Right ventricle myocardium inferior (tissue), 1 donor: ENCODE results near the gene UBB. TPM values are rescaled to one million over a fixed set of nuclear protein-coding genes. Genes with fewer than 3 reads are reported as not detected.
"Not testable (repeated sequence)": the region's sequence is repeated elsewhere in the genome, so short reads cannot be mapped to it uniquely, and the experiment has no call there.

Source experiments
- ATAC-seq: fragments of 200-7000 bp; cut with Tn5 transposase; one replicate; pipeline ENCODE4 v1.9.1; 2020; ENCODE audit warnings: mild to moderate bottlenecking, moderate library complexity
- DNase-seq: peaks from one replicate; pipeline ENCODE4 v3.0.0; 2021; ENCODE audit errors: missing footprints
- intact Hi-C: fragments of 100-400 bp; cut with DNase I; formaldehyde crosslinking; loops from one replicate; pipeline ENCODE4 v1.11.0; 2022
- total RNA-seq: library from RNA; stranded (reverse); fragmentation: NEBNext Ultra II Directional; extraction: Animal tissue kit (Norgen Biotek cat#: 25700); gene quantifications from one replicate; pipeline ENCODE4 v1.2.1, GENCODE V29; 2021
- donor health status: DM: no; HTN: yes; CAD: no; lungs with severe emphysema.

UBB gene
- total RNA-seq, 1 donor from 2014 or later = 1,403 TPM

GRCh38 chr17:16364625-16365024, 16.3 kb upstream of the UBB start:
- intact Hi-C loops = loop anchor here (2.0 kb wide), 1 partner anchor 156 kb away; no protein-coding TSS in a partner anchor
- no peak for ATAC-seq
- DNase-seq = no peak

- DNase-seq (no peak), ATAC-seq (no peak)
- intact Hi-C loops = no loop called here
Observed at GRCh38 chr17:16371742-16372141, 9.1 kb upstream of the UBB start.

- peak; percentile 84 for ATAC-seq
- intact Hi-C loops = no loop called here
- no peak for DNase-seq
Observed at GRCh38 chr17:16374146-16374938, 6.5 kb upstream of the UBB start.

DNA sequence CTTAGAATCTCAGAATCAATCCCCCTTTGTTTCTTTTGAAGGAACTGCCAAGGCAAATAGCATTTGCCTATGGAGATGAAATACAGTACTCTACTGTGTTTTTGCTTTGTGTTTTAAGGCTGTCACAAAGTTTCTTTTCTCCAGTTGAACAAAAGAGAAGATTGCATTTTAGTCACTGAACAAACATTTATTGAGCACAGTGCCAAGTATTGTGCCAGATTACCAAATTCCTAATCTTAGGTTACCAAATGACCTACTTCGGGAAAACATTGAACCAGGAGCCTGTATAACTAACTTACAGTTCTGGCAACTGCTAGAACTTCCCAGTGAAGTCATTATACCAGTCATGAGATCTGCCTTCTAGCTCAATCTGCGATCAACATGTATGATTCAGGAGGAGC, 3.0 kb upstream of the UBB start:
- no peak for ATAC-seq
- intact Hi-C loops = no loop called here
- DNase-seq = no peak

DNA sequence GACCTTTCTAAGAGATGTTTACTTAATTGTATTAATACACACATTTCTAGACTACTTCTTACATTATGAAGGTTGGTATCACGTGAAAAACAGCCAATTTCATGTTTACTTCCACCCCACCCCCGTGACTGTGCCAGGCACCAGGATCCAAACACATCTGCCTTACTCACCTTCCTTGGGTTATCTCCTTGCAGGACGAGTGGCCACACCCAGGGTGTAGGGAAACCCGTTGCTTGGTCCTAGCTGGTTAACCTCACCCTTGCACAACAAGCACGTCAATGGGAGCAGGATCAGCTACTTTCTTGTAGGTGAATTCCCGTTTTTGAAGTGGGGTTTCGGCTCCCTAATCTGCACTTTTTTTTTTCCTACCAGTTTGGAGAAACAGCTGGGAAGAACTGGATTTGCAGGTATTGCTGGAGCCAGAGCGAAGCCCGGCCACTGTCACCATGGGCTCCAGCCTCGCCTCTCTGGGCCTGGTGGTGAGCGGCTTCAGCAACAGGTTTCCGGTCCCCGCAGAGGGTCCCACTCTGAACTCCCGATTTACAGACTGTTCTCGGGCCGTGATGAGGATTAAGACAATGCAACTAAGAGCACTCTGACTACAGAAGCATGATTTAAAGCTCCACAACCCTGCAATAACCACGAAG, 2.1 kb upstream of the UBB start:
- intact Hi-C loops = no loop called here
- ATAC-seq = no peak
- peak; percentile 43 for DNase-seq

DNA sequence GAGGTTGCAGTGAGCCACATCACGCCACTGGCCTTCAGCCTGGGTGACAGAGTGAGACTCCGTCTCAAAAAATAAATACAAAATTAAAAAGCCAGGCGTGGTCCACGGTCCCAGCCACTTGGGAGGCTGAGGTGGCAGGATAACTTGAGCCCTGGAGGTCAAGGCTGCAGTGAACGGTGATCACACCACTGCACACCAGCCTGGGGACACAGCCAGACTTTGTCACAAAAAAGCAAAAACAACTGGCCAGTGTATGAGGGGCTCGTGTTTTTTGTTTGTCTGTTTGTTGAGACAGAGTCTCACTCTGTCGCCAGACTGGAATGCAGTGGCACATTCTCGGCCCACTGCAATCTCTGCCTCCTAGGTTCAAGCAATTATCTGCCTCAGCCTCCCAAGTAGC, 1.2 kb upstream of the UBB start:
- ATAC-seq = no peak
- DNase-seq = peak; percentile 9
- intact Hi-C loops = loop anchor here (2.0 kb wide), 1 partner anchor 59 kb away; no protein-coding TSS in a partner anchor

DNA sequence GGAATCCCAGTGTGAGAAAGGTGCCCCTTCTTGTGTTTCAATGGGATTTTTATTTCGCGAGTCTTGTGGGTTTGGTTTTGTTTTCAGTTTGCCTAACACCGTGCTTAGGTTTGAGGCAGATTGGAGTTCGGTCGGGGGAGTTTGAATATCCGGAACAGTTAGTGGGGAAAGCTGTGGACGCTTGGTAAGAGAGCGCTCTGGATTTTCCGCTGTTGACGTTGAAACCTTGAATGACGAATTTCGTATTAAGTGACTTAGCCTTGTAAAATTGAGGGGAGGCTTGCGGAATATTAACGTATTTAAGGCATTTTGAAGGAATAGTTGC, 567 bp downstream of the UBB start:
- ATAC-seq (no peak), DNase-seq (no peak)
- intact Hi-C loops = loop anchor here (2.0 kb wide), 1 partner anchor 57 kb away; no protein-coding TSS in a partner anchor

GRCh38 chr17:16383216-16383615, 2.3 kb downstream of the UBB start:
- intact Hi-C loops = no loop called here
- no peak for DNase-seq
- no peak for ATAC-seq

- DNase-seq = no peak
- intact Hi-C loops = no loop called here
Observed at GRCh38 chr17:16383772-16384287, 2.9 kb downstream of the UBB start.

DNA sequence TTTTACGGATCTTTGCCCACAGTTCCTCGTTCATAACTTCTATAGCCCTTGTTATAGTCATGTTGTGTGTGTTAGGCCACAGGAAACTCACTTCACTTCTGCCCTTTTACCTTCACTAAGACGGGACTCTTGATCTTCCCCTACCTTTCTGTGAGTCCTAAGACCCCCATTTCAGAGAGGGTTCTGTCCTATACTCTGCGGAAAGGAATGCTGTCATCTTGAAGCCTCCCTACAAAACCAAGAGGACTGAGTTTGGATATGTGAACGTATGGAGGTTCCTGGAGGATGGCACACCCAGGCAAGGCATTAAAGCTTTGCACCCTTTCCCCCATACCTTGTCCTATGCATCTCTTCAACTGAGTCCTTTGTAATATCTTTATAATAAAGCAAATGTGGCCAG, 3.7 kb downstream of the UBB start:
- intact Hi-C loops = no loop called here
- ATAC-seq (no peak), DNase-seq (no peak)

More at GRCh38 chr17:16383772-16384287, 2.9 kb downstream of the UBB start:
- no peak for ATAC-seq

DNA sequence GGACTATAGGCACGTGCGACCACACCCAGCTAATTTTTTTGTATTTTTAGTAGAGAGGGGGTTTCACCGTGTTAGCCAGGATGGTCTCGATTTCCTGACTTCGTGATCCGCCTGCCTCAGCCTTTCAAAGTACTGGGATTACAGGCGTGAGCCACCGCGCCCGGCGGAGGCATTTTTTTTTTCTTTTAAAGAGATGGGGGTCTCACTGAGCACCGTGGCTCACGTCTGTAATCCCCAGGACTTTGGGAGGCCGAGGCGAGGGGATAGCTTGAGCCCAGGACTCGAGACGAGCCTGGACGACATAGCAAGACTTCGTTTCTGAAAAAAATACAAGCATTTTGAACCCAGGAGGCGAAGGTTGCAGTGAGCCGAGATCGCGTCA, 5.2 kb downstream of the UBB start:
- DNase-seq, intact Hi-C loops, ATAC-seq: not testable (repeated sequence)

GRCh38 chr17:16391451-16391850, 10.6 kb downstream of the UBB start:
- peak; percentile 32 for DNase-seq
- intact Hi-C loops = no loop called here
- no peak for ATAC-seq

- ATAC-seq, intact Hi-C loops: not testable (repeated sequence)
- peak; percentile 30 for DNase-seq
Observed at GRCh38 chr17:16392491-16392890, 11.6 kb downstream of the UBB start.

GRCh38 chr17:16395887-16396286, 15.0 kb downstream of the UBB start:
- intact Hi-C loops = not testable (repeated sequence)
- DNase-seq = peak; percentile 32
- ATAC-seq = peak; percentile 91

DNA sequence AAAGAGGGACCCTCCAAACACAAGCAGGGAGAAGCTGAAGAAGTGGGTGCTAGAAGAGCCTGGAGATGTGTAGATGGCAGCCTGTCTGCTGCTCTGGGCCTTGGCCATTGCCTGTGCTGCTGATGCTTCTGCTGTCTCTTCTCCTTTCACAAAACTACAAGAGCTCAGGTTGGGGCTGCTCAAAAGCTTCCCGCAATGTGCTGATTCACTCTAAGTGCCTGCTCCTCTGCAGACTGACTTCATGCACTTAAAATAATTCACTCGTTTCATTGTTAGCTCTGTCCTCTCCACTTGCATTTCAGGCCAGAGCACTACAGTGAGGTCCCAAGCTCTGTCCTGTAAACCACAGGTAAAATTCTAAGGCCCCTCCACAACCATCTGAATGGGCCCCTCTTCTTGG, 15.8 kb downstream of the UBB start:
- DNase-seq, intact Hi-C loops: not testable (repeated sequence)
- ATAC-seq = peak; percentile 77

- ATAC-seq (no peak), DNase-seq (peak; percentile 13)
- intact Hi-C loops = no loop called here
Observed at GRCh38 chr17:16398270-16399267, 17.7 kb downstream of the UBB start.

DNA sequence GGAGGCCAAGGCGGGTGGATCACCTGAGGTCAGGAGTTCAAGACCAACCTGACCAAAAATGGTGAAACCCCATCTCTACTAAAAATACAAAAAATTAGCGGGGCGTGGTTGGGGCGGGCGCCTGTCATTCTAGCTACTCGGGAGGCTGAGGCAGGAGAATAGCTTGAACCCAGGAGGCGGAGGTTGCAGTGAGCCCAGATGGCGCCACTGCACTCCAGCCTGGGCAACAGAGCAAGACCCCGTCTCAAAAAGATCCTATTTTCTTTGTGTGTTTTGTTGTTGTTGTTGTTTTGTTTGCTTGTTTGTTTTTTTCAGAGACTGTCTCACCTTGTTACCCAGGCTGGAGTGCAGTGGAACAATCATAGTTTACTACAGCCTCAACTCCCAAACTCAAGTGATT, 23.0 kb downstream of the UBB start:
- DNase-seq, ATAC-seq, intact Hi-C loops: not testable (repeated sequence)

- intact Hi-C loops = no loop called here
- peak; percentile 70 for ATAC-seq
- DNase-seq = peak; percentile 59
Observed at GRCh38 chr17:16406742-16407674, 26.1 kb downstream of the UBB start.
